HG03095 (cell line): ENCODE measurements around the gene P4HB.

Experiments
- ATAC-seq: cut with Tn5 transposase; IDR thresholded peaks from one replicate; pipeline ENCODE4 v1.9.1; 2021; ENCODE audit warnings: moderate library complexity; ENCODE audit not compliant: unreplicated experiment

The P4HB gene

GRCh38 chr17:81859906-81860755 is at the start of gene P4HB:
Gene P4HB, minus strand, starts transcription at chr17:81860535. Its CDS starts 64 bp downstream, at chr17:81860471.
- no peak for ATAC-seq

DNA sequence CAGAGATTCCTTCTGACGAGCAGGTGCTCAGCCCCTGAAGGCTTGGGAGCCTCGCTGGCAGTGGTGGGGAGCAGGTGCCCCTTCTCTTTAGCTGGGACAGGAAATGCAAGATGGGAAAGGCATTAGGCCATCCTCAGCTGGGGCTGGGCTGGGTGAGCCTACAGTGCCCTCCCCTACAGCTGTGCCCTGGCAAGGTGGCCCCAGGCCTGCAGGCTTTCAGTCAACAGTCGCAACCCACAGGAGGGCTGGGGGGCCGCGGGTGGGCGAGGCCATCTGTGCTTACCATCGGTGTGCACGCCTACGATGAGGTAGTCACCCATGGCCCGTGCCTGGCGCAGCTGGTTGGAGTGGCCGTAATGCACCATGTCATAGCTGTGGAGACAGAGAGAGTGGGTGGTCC is 48.9 kb upstream of the P4HB start:
- ATAC-seq, result no peak

GRCh38 chr17:81908793-81909192 is 48.5 kb upstream of the P4HB start:
- no peak for ATAC-seq

DNA sequence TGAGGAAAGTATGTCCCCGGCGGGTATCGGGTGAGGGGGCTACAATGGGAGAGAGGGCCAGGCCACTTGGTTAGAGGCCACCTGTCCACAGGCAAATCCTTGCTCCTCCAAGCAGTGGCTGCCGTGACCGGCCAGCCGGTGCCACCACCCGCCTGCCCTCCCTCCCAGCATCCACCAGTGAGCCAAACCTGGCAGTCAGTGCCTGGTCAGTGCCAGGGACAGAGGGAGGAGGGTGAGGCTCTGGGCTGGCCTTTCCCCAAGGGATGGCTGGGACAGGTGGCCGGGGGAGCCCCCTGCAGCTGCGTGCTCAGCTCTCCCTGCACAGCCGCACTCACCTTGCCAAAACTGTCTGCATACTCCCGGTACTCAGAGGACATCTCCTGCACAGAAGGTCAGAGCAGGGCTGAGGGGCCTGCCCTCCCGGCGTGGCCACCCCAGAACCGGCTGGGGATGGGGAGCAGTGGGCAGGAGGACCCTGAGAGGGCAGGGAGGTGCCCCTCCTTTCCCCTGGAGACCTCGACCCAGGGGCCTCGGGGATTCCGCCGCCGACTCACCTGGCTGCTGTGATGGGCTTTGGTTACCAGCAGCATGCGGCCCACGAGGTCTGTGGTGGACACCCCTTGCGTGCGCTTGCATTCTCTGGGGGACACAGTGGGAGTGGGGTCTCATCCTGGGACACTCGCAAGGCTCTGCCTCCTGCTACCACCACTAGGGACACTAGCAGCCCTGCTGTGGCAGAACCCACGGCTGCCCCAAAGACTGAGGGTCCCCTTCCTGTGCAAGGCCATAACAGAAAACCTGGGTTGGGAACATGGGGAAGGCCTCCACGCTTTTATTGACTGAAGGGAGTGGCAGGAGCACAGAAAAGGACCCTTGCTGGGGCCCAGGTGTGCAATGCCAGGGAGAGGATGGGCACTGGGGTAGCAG is 47.1 kb upstream of the P4HB start:
- no peak for ATAC-seq

DNA sequence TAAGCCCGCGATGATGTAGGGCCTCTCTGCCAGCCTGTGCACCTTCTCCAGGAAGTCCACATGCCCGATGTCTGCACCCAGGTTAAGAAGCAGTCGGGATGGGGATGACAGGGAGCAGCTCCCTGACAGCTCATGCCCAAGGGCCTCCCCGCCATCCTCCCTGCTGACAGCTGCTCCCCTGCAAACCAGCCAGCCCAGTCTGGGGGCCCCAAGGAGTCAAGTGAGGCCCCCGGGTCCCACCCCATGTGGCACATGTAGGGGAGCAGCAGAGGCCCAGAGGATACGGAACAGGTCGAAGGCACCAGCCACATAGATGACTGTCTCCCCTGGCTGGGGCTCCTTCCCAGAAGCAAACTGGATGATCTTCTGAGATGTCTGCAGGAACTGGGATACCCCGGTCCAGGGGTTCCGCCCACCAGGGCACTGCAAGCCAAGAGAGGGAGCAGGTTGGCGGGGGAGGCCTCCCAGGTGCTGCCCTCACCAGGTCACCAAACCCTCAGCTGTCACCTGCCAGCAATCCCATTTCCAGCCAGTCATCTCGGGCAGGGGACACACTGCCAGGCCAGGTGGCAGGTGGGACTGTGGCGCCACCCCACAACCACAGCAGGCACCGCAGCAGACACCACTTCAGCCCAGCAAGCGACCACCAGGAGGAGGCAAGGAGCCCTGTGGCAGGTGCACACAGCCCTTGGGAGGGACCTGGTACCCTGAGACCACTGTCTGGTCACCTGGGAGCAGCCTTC is 46.3 kb upstream of the P4HB start:
- ATAC-seq, result no peak

DNA sequence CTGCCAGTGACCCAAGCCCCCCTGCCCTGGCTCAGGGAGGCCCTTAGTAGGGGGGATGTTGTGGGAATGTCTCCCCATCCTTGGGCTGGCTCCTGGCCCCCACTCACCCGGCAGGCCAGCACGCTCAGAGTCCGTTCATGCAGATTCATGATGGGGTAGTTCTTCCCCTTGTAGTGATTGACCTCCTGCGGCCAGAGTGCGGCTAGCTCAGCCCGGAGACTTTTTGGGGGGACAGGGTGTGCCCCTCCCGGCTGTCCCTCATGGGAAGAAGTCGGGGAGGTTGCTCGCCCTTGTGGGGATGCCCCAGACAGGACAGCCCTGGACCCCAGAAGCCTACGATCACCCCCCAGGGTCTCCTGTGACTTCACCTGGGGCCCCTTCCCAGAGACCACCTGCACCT is 45.7 kb upstream of the P4HB start:
- no peak for ATAC-seq

- no peak for ATAC-seq
Observed at GRCh38 chr17:81905424-81905875, 45.1 kb upstream of the P4HB start.

GRCh38 chr17:81904600-81905423 is 44.5 kb upstream of the P4HB start:
- no peak for ATAC-seq

DNA sequence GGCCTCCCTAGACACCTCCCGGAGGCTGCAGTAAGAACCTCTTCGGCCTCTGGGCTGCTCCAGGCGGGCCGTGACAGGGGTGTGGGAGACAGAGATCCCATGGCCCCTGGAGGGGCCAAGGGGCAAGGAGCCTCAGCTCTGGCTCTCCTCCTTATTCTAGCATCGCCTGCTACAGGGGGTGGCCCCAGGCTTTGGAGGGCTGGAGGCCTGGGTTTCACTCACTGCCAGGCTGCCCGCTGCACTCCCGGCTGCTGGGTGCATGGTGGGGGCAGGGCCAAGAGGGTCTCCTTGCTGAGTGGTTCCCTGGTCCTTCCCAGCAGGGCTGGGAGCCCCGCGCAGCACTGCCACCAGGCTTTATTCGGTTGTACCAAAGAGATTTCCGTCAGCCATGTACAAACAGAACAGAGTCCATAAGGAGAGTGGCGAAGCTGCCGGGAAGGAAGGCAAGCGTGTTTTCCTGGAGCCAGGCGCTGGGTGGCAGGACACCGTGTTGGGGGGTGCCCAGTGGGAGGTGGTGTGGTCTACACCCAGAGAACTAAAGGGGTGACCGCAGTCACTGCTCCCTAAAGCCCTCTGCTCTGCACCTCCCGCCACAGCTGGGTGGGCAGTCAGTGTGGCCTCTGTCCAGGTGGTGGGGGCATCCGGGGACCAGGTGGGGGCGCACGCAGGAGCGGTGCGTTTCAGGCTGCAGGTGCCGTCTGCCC is 43.7 kb upstream of the P4HB start:
- no peak for ATAC-seq

- ATAC-seq, result no peak
Observed at GRCh38 chr17:81903415-81903831, 43.1 kb upstream of the P4HB start.

DNA sequence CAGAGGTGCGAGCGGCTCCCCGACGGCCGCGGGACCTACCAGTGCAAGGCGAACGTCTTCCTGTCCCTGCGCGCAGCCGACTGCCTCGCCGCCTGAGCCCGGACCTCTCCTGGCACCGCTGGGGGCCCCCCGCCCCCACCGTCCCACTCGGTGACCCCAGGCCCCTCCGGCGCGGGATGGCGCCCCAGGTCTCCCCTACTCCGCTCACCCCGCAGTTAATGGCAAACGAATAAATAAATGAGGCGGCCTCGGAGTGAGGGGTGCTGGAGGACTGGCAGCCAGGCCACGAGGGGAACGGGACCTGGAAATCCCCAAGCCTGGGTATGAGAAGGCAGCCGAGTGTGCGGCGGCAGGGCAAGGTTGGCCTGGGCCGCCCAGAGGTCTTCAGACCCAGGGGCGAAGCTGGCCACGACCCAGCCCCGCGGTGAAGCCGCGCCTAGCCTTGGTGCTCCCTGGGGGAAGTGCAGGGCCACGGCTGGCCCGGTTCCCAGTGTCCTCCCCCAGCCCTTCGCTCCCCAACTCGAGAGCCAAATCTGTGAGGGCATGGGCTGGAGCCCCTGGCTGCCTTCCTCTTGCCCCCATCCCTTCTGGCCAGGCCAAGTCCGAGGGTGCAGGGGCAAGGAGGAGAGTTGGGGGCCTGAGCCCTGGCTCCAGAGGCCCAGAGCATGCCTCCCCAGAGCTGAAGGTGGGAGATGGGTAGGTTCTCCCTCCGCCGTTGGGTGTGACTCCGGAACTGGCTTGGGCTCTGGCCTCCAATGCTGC is 42.5 kb upstream of the P4HB start:
- ATAC-seq, result no peak

GRCh38 chr17:81902023-81902652 is 41.8 kb upstream of the P4HB start, which contains the start of gene NPB:
Gene NPB, plus strand, starts transcription at chr17:81902238. Its CDS starts 40 bp downstream, at chr17:81902278.
- no peak for ATAC-seq

DNA sequence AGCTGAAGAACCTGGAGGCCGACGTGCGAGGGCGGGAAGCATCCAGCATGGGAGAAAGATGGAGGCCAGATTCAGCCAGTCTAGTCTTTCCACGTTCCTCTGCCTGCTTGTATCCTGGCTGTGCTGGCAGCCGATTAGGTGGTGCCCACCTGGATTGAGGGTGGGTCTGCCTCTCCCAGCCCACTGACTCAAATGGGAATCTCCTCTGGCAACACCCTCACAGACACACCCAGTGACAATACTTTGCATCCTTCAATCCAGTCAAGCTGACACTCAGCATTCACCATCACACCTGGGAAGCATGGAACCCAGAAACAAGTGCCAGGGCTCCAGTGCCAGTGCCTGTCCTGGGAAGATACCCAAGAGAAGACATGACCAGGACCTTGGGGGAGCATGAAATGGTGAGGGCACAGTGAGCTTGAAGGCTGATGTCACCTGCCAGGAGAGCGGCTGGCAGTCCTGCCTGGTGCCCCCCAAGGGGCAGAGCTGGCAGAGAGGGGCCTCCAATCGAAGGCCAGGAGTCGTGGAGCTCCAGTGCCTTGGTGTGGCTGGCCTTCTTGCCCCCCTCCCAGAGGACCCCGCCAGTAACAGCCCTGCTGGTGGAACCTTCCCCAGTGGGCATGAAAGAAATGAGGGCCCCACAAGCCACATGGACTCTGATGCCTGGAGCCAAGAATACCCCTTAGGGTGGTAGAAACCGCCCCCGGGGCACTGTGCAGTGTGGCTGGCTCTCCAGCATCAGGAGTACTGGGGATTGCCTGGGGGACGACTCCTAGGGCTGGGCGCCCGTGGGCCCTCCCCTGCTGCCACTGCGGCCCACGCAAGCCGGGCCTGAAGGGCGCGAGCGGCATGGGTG is 41.1 kb upstream of the P4HB start:
- no peak for ATAC-seq

DNA sequence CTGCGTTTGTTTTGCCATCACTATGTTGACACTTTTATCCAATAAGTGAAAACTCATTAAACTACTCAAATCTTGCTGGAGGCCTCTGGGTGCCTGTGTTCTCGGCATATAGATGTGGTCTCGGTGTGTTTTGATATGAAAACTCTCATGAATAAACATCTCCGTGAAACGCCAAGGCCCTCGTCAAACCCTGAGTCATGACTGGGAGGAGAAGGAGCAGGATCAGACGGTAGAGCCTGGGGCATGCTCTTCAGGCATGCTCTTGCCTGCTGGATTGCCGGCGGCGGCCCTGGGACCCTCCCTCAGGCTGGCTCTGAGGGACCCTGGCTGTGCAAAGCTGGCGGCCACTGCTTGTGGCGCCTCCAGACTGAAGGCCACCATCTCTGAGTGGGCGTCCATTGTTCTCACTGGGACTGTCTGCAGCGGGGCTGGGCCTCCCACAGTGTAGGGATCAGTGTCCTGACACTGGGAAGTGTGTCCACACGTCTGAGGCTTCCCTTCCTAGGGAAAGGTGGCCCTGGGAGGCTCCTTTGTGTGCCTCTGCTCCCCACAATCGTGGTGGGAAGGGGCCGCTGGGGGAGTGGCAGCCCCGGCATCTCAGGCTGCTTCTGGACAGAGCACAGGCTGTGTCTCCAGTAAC is 40.0 kb upstream of the P4HB start:
- no peak for ATAC-seq

DNA sequence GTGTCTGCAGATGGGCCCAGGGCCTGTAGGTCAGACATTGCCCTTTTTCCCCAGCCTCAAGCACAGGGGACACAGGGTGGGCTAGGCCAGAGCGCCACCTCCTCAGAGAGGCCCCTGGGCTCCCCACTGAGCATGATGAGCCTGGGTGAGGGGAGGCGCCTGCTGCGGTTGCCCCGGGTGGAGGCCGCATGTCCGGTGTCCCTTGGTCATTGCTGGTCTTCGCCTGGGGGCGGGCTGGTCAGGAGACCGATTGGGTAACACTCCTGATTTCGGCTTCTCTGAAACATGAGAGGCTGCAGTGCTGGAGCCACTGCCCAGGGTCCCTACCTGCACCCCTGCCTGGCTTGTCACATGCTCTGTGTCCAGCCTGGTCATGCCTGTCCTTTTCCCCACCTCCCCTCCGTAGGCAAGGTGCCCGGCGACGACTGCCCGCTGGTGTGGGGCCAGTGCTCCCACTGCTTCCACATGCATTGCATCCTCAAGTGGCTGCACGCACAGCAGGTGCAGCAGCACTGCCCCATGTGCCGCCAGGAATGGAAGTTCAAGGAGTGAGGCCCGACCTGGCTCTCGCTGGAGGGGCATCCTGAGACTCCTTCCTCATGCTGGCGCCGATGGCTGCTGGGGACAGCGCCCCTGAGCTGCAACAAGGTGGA is 39.3 kb upstream of the P4HB start:
- no peak for ATAC-seq

DNA sequence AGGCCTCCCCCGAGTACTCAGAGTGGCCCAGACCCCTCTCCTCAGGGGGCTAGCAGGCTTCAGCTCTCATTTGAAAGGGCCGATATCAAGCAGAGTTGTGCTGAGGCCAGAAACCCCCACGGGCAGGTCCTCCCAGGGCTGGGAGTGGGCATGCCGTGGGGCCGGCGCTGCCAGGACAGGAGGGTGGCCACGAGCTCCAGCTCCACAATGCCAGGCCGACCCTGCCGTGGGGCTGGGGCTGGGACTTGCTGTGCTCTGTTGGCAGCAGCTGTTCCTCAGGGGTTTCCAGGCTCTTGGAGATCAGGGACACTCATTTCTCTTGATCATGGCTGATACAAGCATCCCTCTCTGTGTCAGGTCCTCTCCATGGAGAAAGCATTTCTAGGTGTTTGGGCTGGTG is 38.5 kb upstream of the P4HB start:
- no peak for ATAC-seq
